Adrenal gland (tissue), 5 donors: Measurements from ENCODE around the gene RASD1.

Source experiments
- POLR2A ChIP-seq, 2 donors: fragments of 450-650 bp; IDR thresholded peaks; one replicate each; pipeline ENCODE4 v1.6.1; 2017; ENCODE audit warnings: antibody characterized with exemption in 2 of 2, mild to moderate bottlenecking in 2 of 2, moderate library complexity in 1 of 2
- TF ChIP-seq, protein P1 (sequence below), 6 experiments: fragments of 450-650 bp in 4 of 6; fragments of 200-600 bp in 2 of 6; sonication (generic) in 1 of 6; IDR thresholded peaks; 1 replicate in 5 of 6; 2 replicates in 1 of 6; pipeline versions ENCODE4 v1.5.1 to v1.8.0; 2016 to 2021; ENCODE audit warnings: antibody characterized with exemption in 6 of 6, mild to moderate bottlenecking in 2 of 6, moderate library complexity in 1 of 6
- donor health status: DM: no; HTN: no; CAD: no.

DNA sequence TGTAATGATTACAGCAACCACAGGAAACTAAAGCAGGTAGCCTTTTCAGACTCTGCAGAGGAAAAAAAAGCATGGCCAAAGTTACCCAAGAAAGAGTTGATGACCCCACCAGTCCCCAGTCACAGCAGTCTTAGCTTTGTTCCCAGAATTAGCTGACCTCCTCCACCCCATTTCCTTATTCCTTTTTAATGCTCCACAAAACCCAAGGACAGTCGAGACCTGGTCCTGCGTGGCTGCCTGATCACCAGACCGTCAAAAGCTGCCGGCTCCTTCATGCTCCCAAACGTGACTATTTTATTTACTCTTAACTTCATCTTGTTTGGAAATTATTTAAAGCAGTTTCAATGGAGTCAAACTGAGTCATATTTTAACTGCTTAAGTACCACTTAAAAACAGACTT lies 48.1 kb downstream of the RASD1 start:
- TF ChIP-seq, protein P1, sequence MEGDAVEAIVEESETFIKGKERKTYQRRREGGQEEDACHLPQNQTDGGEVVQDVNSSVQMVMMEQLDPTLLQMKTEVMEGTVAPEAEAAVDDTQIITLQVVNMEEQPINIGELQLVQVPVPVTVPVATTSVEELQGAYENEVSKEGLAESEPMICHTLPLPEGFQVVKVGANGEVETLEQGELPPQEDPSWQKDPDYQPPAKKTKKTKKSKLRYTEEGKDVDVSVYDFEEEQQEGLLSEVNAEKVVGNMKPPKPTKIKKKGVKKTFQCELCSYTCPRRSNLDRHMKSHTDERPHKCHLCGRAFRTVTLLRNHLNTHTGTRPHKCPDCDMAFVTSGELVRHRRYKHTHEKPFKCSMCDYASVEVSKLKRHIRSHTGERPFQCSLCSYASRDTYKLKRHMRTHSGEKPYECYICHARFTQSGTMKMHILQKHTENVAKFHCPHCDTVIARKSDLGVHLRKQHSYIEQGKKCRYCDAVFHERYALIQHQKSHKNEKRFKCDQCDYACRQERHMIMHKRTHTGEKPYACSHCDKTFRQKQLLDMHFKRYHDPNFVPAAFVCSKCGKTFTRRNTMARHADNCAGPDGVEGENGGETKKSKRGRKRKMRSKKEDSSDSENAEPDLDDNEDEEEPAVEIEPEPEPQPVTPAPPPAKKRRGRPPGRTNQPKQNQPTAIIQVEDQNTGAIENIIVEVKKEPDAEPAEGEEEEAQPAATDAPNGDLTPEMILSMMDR (IDR thresholded peaks at IDR 0.05), result no peak
- no peak for TF ChIP-seq POLR2A (IDR thresholded peaks at IDR 0.05)
